Panc1 (cell line): ENCODE results near the gene SLC40A1.

Source experiments
- CTCF ChIP-seq: fragments of 450-650 bp; IDR thresholded peaks from 2 replicates; pipeline ENCODE4 v1.5.1; 2017; ENCODE audit warnings: mild to moderate bottlenecking
- REST ChIP-seq, 2 experiments: IDR thresholded peaks; 2 replicates each; pipeline ENCODE4 v1.6.1; 2011 to 2012; ENCODE audit warnings: low read depth in 2 of 2, control low read depth in 1 of 2, low read length in 1 of 2, mild to moderate bottlenecking in 1 of 2, moderate library complexity in 1 of 2; ENCODE audit not compliant: insufficient read depth in 1 of 2

- no peak for TF ChIP-seq CTCF
- no peak for TF ChIP-seq REST (IDR thresholded peaks at IDR 0.05; ENCODE audit: insufficient read depth in 1 of 2, low read depth in 2 of 2, low read length in 1 of 2)
Measured at GRCh38 chr2:189577121-189577520, 3.5 kb downstream of the SLC40A1 start.
